IMR-90 (cell line): ENCODE results near the gene LEMD3. TPM values are rescaled to one million over a fixed set of nuclear protein-coding genes. Genes with fewer than 3 reads are reported as not detected.

Source experiments
- ATAC-seq: fragments of 200-7000 bp; cut with Tn5 transposase; 2 replicates; pipeline ENCODE4 v1.9.1; 2020; ENCODE audit warnings: low read depth, mild to moderate bottlenecking, moderate library complexity
- BruUV-seq: library from RNA; stranded (reverse); fragments of 400-500 nt; replicated peaks from 2 replicates; lab custom pipeline; 2021; lab: Mats Ljungman, UMichigan
- CTCF ChIA-PET: fragments of 300-600 bp; formaldehyde crosslinking; extraction: SDS; loops from one replicate; lab custom pipeline; 2021; ENCODE audit warnings: antibody characterized with exemption; lab: Yijun Ruan, JAX
- POLR2A ChIA-PET: fragments of 300-600 bp; sonication (Branson Sonifier 250); formaldehyde crosslinking; loops from one replicate; lab custom pipeline; 2022; ENCODE audit warnings: antibody characterized with exemption; ENCODE audit not compliant: unreplicated experiment; lab: Charles Lee
- DNase-seq: peaks from one replicate; pipeline ENCODE4 v3.0.0; 2013
- H2AFZ ChIP-seq: replicated peaks from 2 replicates; pipeline ENCODE3; 2013; ENCODE audit warnings: low read length, mild to moderate bottlenecking; ENCODE audit not compliant: poor library complexity
- H2AK5ac ChIP-seq: 2 replicates; pipeline ENCODE4 v1.6.1; 2013; ENCODE audit warnings: low read depth, low read length, inconsistent platforms
- H2AK9ac ChIP-seq: replicated peaks from 2 replicates; pipeline ENCODE3; 2013; ENCODE audit warnings: mild to moderate bottlenecking, low read depth, low read length, moderate library complexity; ENCODE audit not compliant: poor library complexity
- H2BK120ac ChIP-seq: 2 replicates; pipeline ENCODE4 v1.6.1; 2013; ENCODE audit warnings: low read depth, low read length, inconsistent platforms
- H2BK15ac ChIP-seq: 3 replicates; pipeline ENCODE4 v1.6.1; 2013; ENCODE audit warnings: low read depth, low read length, inconsistent platforms
- H2BK20ac ChIP-seq: 2 replicates; pipeline ENCODE4 v1.6.1; 2013; ENCODE audit warnings: low read depth, mild to moderate bottlenecking, inconsistent platforms, low read length, moderate library complexity
- H2BK5ac ChIP-seq: 2 replicates; pipeline ENCODE4 v1.6.1; 2013; ENCODE audit warnings: mild to moderate bottlenecking, low read depth, low read length, inconsistent platforms; ENCODE audit not compliant: poor library complexity, severe bottlenecking
- H3K14ac ChIP-seq: replicated peaks from 2 replicates; pipeline ENCODE4 v1.6.1; 2013; ENCODE audit warnings: low read depth, low read length, inconsistent platforms
- H3K18ac ChIP-seq: 2 replicates; pipeline ENCODE4 v1.6.1; 2013; ENCODE audit warnings: low read depth, low read length, control low read depth
- H3K23ac ChIP-seq: 2 replicates; pipeline ENCODE4 v1.6.1; 2013; ENCODE audit warnings: low read depth, low read length, inconsistent platforms
- H3K27ac ChIP-seq: 2 replicates; pipeline ENCODE4 v1.5.1; 2013; ENCODE audit warnings: mild to moderate bottlenecking, control low read depth, low read length; ENCODE audit not compliant: insufficient read depth
- H3K27me3 ChIP-seq: 2 replicates; pipeline ENCODE4 v1.6.1; 2013; ENCODE audit warnings: low read length; ENCODE audit not compliant: control insufficient read depth, insufficient read depth
- H3K36me3 ChIP-seq: 2 replicates; pipeline ENCODE4 v1.6.1; 2013; ENCODE audit warnings: low read length, mixed read lengths; ENCODE audit not compliant: control insufficient read depth, insufficient read depth
- H3K4ac ChIP-seq: 2 replicates; pipeline ENCODE4 v1.6.1; 2013; ENCODE audit warnings: low read depth, low read length, inconsistent platforms
- H3K4me1 ChIP-seq: 2 replicates; pipeline ENCODE4 v1.6.1; 2013; ENCODE audit warnings: low read length, mixed read lengths; ENCODE audit not compliant: control insufficient read depth, insufficient read depth
- H3K4me2 ChIP-seq: 2 replicates; pipeline ENCODE4 v1.6.1; 2013; ENCODE audit warnings: low read depth, mild to moderate bottlenecking, control low read depth, low read length, moderate library complexity
- H3K4me3 ChIP-seq: 2 replicates; pipeline ENCODE4 v1.5.1; 2013; ENCODE audit warnings: low read depth, mild to moderate bottlenecking, control low read depth, low read length, moderate library complexity; ENCODE audit not compliant: insufficient read depth
- H3K56ac ChIP-seq: 2 replicates; pipeline ENCODE4 v1.6.1; 2013; ENCODE audit warnings: low read length, inconsistent platforms; ENCODE audit not compliant: insufficient read depth; ENCODE audit errors: extremely low read depth
- H3K79me1 ChIP-seq, 2 experiments: 2 replicates each; pipeline ENCODE4 v1.6.1; 2013; ENCODE audit warnings: low read length in 2 of 2, inconsistent platforms in 1 of 2, low read depth in 1 of 2
- H3K9ac ChIP-seq: 2 replicates; pipeline ENCODE4 v1.6.1; 2013; ENCODE audit warnings: low read depth, low read length, control low read depth
- H3K9me1 ChIP-seq: 2 replicates; pipeline ENCODE4 v1.6.1; 2013; ENCODE audit warnings: low read length, inconsistent platforms; ENCODE audit not compliant: insufficient read depth
- H3K9me3 ChIP-seq: 2 replicates; pipeline ENCODE4 v1.6.1; 2013; ENCODE audit warnings: low read length; ENCODE audit not compliant: control insufficient read depth, insufficient read depth
- H4K20me1 ChIP-seq: 2 replicates; pipeline ENCODE4 v1.6.1; 2013; ENCODE audit warnings: low read length, inconsistent platforms; ENCODE audit not compliant: insufficient read depth
- H4K5ac ChIP-seq: 2 replicates; pipeline ENCODE4 v1.6.1; 2013; ENCODE audit warnings: mild to moderate bottlenecking, low read depth, low read length, control low read depth
- H4K8ac ChIP-seq, 2 experiments: 2 replicates each; pipeline ENCODE4 v1.6.1; 2013; ENCODE audit warnings: low read depth in 2 of 2, low read length in 2 of 2, control low read depth in 1 of 2, inconsistent platforms in 1 of 2
- H4K91ac ChIP-seq: 2 replicates; pipeline ENCODE4 v1.6.1; 2013; ENCODE audit warnings: low read depth, low read length, inconsistent platforms; ENCODE audit not compliant: insufficient read depth
- BHLHE40 ChIP-seq: fragments of 150-350 bp; IDR thresholded peaks from 2 replicates; pipeline ENCODE4 v1.6.1; 2016; ENCODE audit warnings: mild to moderate bottlenecking, low read depth, low read length
- CEBPB ChIP-seq: IDR thresholded peaks from 2 replicates; pipeline ENCODE4 v1.6.1; 2012; ENCODE audit warnings: low read depth, low read length, improper control_type of control experiment
- CHD1 ChIP-seq: IDR thresholded peaks from 2 replicates; pipeline ENCODE4 v1.6.1; 2012; ENCODE audit warnings: low read depth, low read length, improper control_type of control experiment
- ELK1 ChIP-seq: fragments of 150-350 bp; IDR thresholded peaks from 2 replicates; pipeline ENCODE4 v1.6.1; 2016; ENCODE audit warnings: low read depth, mild to moderate bottlenecking, low read length, moderate library complexity, borderline replicate concordance
- MXI1 ChIP-seq: IDR thresholded peaks from 2 replicates; pipeline ENCODE4 v1.6.1; 2012; ENCODE audit warnings: low read depth, mild to moderate bottlenecking, low read length, moderate library complexity, borderline replicate concordance
- NFE2L2 ChIP-seq: fragments of 150-350 bp; IDR thresholded peaks from 2 replicates; pipeline ENCODE4 v1.6.1; 2016; ENCODE audit warnings: low read depth, mild to moderate bottlenecking, low read length
- RFX5 ChIP-seq: IDR thresholded peaks from 2 replicates; pipeline ENCODE4 v1.8.0; 2012; ENCODE audit warnings: low read depth, mild to moderate bottlenecking, low read length, moderate library complexity
- WGBS, 2 experiments: methylation state at CpG; one replicate each; pipeline versions ENCODE4 v1.1.5 to v1.1.7; 2013; ENCODE audit warnings: missing lambda C conversion rate in 2 of 2; ENCODE audit not compliant: insufficient read length in 1 of 2; ENCODE audit errors: extremely low coverage in 2 of 2; 5-methylcytosine and 5-hydroxymethylcytosine counted together
- dilution Hi-C: fragments of 300-500 bp; cut with HindIII; formaldehyde crosslinking; loops from one replicate; pipeline ENCODE4 v1.14.3; 2018; ENCODE audit warnings: low sequenced_read_pairs; ENCODE audit not compliant: unreplicated experiment
- in situ Hi-C: fragments of 300-500 bp; cut with MboI; formaldehyde crosslinking; loops from 3 replicates; pipeline ENCODE4 v1.14.3; 2019; ENCODE audit warnings: low sequenced_read_pairs, inconsistent platforms, mixed read lengths
- intact Hi-C: fragments of 100-400 bp; cut with micrococcal nuclease; formaldehyde crosslinking; loops from 2 replicates; pipeline ENCODE4 v1.10.0; 2022
- polyA plus RNA-seq, 3 experiments: library from polyadenylated mRNA; depleted of rRNA; stranded (reverse); fragments of >200 nt; gene quantifications; 2 replicates each; pipeline ENCODE4 v1.2.3, GENCODE V29; 2012; ENCODE audit warnings: low replicate concordance in 1 of 3
- total RNA-seq: library from RNA; depleted of rRNA; stranded (reverse); fragments of >200 nt; gene quantifications from 2 replicates; pipeline ENCODE4 v1.2.3, GENCODE V29; 2012
- TF ChIP-seq, protein P1 (sequence below): fragments of 150-350 bp; IDR thresholded peaks from 2 replicates; pipeline ENCODE4 v1.6.1; 2017; ENCODE audit warnings: mild to moderate bottlenecking, antibody characterized with exemption, low read length, low read depth
- TF ChIP-seq, protein P2 (sequence below): conservative IDR thresholded peaks from 2 replicates; pipeline ENCODE4 v1.5.1; 2012; ENCODE audit warnings: mild to moderate bottlenecking, low read depth, low read length, improper control_type of control experiment

Gene LEMD3
- total and polyA plus RNA-seq, 2 of the 4 experiments (the other 2 are of a cell fraction), result 5.5 to 9.9 TPM

DNA sequence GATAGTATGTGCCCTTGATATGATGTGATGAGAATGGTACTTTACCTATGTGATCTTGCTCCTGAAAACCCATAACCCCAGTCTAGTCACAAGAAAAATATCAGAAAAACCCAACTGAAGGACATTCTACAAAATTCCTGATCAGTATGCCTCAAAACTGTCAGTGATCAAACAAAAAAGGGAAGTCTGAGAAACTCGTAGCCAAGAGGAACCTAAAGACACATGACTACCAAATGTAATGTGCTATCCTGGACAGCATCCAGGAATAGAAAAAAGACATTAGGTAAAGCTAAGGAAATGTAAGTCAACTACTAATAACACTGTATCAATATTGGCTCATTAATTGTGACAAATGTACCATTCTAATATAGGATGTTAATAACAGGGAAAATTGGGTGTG, 44.1 kb upstream of the LEMD3 start:
- Histone ChIP-seq H3K23ac (no peak overlapping the region), H2AFZ (no peak overlapping the region), H2BK20ac (no peak overlapping the region), H2AK5ac (no peak overlapping the region), H3K18ac (no peak overlapping the region), H3K9ac (no peak overlapping the region), H3K14ac (no peak overlapping the region), H3K79me1 (no peaks in the 10 kb centered on the region), H2AK9ac (no peak overlapping the region), H3K4me3 (no peak overlapping the region), H3K27me3 (peaks cover 42% of the 10 kb centered on the region), H2BK120ac (no peak overlapping the region), H2BK5ac (no peak overlapping the region), H3K4me2 (no peak overlapping the region), H3K9me1 (peaks cover 2% of the 10 kb centered on the region; the same call in 1 of the 2 replicates), H4K5ac (no peak overlapping the region), H3K36me3 (no peaks in the 10 kb centered on the region), H4K91ac (no peak overlapping the region), H3K4me1 (peaks cover 3% of the 10 kb centered on the region), H4K20me1 (no peaks in the 10 kb centered on the region), H3K4ac (no peak overlapping the region), H3K9me3 (no peaks in the 10 kb centered on the region), H2BK15ac (no peak overlapping the region), H3K56ac (no peak overlapping the region), H3K27ac (no peak overlapping the region), H4K8ac (no peak overlapping the region)
- ChIA-PET POLR2A (no interaction called here), CTCF (no interaction called here)
- in situ Hi-C loops (no loop called here), dilution Hi-C loops (no loop called here), intact Hi-C loops (no loop called here)
- WGBS, 2 experiments, result no CpG with 5 or more reads among the region's 1 CpG
- TF ChIP-seq RFX5, result no peak
- no peak for TF ChIP-seq ELK1
- TF ChIP-seq BHLHE40, result no peak
- TF ChIP-seq, protein P1, sequence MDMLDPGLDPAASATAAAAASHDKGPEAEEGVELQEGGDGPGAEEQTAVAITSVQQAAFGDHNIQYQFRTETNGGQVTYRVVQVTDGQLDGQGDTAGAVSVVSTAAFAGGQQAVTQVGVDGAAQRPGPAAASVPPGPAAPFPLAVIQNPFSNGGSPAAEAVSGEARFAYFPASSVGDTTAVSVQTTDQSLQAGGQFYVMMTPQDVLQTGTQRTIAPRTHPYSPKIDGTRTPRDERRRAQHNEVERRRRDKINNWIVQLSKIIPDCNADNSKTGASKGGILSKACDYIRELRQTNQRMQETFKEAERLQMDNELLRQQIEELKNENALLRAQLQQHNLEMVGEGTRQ, result no peak
- TF ChIP-seq CEBPB, result no peak
- TF ChIP-seq, protein P2, sequence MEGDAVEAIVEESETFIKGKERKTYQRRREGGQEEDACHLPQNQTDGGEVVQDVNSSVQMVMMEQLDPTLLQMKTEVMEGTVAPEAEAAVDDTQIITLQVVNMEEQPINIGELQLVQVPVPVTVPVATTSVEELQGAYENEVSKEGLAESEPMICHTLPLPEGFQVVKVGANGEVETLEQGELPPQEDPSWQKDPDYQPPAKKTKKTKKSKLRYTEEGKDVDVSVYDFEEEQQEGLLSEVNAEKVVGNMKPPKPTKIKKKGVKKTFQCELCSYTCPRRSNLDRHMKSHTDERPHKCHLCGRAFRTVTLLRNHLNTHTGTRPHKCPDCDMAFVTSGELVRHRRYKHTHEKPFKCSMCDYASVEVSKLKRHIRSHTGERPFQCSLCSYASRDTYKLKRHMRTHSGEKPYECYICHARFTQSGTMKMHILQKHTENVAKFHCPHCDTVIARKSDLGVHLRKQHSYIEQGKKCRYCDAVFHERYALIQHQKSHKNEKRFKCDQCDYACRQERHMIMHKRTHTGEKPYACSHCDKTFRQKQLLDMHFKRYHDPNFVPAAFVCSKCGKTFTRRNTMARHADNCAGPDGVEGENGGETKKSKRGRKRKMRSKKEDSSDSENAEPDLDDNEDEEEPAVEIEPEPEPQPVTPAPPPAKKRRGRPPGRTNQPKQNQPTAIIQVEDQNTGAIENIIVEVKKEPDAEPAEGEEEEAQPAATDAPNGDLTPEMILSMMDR, result no peak
- no peak for TF ChIP-seq MXI1
- no peak for TF ChIP-seq NFE2L2
- TF ChIP-seq CHD1, result no peak
- ATAC-seq, result no peak
- BruUV-seq, result no TSS peak
- DNase-seq, result no peak
